GM19372 (cell line): ENCODE data around the gene GNB1L.

Source experiments
- ATAC-seq: cut with Tn5 transposase; IDR thresholded peaks from one replicate; pipeline ENCODE4 v1.9.1; 2021; ENCODE audit warnings: mild to moderate bottlenecking, low read depth, moderate library complexity; ENCODE audit not compliant: unreplicated experiment

Gene GNB1L

GRCh38 chr22:19766511-19767426 is 87.9 kb downstream of the GNB1L start:
- no peak for ATAC-seq

GRCh38 chr22:19766240-19766510 is 88.5 kb downstream of the GNB1L start:
- no peak for ATAC-seq

- ATAC-seq = no peak
Measured at GRCh38 chr22:19765477-19766239, 89.0 kb downstream of the GNB1L start.

GRCh38 chr22:19764636-19765476 is 89.8 kb downstream of the GNB1L start:
- no peak for ATAC-seq

GRCh38 chr22:19764299-19764593 is 90.4 kb downstream of the GNB1L start:
- ATAC-seq = no peak

GRCh38 chr22:19763458-19764298 is 91.0 kb downstream of the GNB1L start:
- ATAC-seq = no peak

GRCh38 chr22:19762568-19763457 is 91.9 kb downstream of the GNB1L start:
- ATAC-seq = no peak

- ATAC-seq = no peak
Measured at GRCh38 chr22:19761725-19762567, 92.7 kb downstream of the GNB1L start.

- ATAC-seq = no peak
Measured at GRCh38 chr22:19760951-19761724, 93.5 kb downstream of the GNB1L start.

- no peak for ATAC-seq
Measured at GRCh38 chr22:19760058-19760950, 94.4 kb downstream of the GNB1L start, which contains the start of gene TBX1. Gene TBX1 (plus strand): TSS chr22:19760778. CDS start chr22:19760844, 66 bp downstream.

- no peak for ATAC-seq
Measured at GRCh38 chr22:19759427-19760057, 95.1 kb downstream of the GNB1L start.

- ATAC-seq = no peak
Measured at GRCh38 chr22:19758896-19759426, 95.7 kb downstream of the GNB1L start.

GRCh38 chr22:19757985-19758895 is 96.4 kb downstream of the GNB1L start:
- no peak for ATAC-seq

- ATAC-seq = no peak
Measured at GRCh38 chr22:19757140-19757984, 97.3 kb downstream of the GNB1L start.
